Heart left ventricle (tissue), 13 donors: ENCODE results near the gene MDP1.

Experiments used
- POLR2A ChIP-seq, 2 donors: fragments of 450-650 bp; IDR thresholded peaks; one replicate each; pipeline ENCODE4 v1.6.1; 2017; ENCODE audit warnings: antibody characterized with exemption in 2 of 2, mild to moderate bottlenecking in 2 of 2, moderate library complexity in 2 of 2
- TF ChIP-seq, protein P1 (sequence below), 12 donors: fragments of 200-600 bp; sonication (generic) in 4 of 12; IDR thresholded peaks; one replicate each; pipeline versions ENCODE4 v1.5.0 to v1.8.0; 2018 to 2022; ENCODE audit warnings: antibody characterized with exemption in 12 of 12, mild to moderate bottlenecking in 5 of 12
- donor health status: ischemic (EF 13 %, LVEDD 7.1; RV severe dilation, severe dysfunction).
- donor health status: DM: no; HTN: yes; CAD: no.
- donor health status: DM: no; HTN: no; CAD: no.
- donor health status: ischemic (EF 25% LVEDD 6.9; RV normal size, moderate dysfunction).
- donor health status: ischemic (EF 25% LVEDD 5.7; RV mildly dilated, moderate dysfunction).
- donor health status: ischemic (EF 35%, LVEDD 5.7; RV mildly dilated, moderate dysfunction).
- donor health status: nonischemic (EF 11% LVEDD 7.7; RV severe dilation, severe dysfunction).
- donor health status: DM: yes; HTN: yes; CAD: no.
- donor health status: PGD.
- donor health status: ischemic (EF 29% LVEDD 5.4; RV normal size, mild dysfunction).
- donor health status: nonischemic (EF 23%, LVEDD 6.1; RV moderate dilation, normal function).

DNA sequence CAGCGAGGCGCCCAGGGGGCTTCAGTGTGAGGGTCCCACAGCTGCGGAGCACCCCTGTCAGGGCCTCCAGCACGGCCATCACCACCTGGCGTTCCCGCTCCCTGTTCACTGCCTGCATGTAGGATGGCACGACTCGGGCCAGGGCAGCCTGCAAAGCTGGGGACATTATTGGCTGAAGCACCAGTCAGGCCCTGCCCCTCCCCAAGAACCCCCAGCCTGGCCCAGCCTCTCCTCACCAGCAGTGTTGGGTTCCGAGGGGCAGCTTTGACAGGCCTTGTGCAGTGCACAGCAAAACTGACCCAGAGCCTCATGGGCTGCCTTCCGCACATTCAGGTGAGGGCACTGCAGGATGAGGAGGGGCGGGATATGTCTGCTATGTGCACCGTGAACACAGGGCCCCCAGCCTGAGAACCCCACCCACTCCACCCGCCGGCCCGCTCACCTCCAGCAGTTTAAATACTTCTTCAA is 32.8 kb downstream of the MDP1 start:
- no peak for TF ChIP-seq POLR2A (IDR thresholded peaks at IDR 0.05)
- TF ChIP-seq, protein P1, sequence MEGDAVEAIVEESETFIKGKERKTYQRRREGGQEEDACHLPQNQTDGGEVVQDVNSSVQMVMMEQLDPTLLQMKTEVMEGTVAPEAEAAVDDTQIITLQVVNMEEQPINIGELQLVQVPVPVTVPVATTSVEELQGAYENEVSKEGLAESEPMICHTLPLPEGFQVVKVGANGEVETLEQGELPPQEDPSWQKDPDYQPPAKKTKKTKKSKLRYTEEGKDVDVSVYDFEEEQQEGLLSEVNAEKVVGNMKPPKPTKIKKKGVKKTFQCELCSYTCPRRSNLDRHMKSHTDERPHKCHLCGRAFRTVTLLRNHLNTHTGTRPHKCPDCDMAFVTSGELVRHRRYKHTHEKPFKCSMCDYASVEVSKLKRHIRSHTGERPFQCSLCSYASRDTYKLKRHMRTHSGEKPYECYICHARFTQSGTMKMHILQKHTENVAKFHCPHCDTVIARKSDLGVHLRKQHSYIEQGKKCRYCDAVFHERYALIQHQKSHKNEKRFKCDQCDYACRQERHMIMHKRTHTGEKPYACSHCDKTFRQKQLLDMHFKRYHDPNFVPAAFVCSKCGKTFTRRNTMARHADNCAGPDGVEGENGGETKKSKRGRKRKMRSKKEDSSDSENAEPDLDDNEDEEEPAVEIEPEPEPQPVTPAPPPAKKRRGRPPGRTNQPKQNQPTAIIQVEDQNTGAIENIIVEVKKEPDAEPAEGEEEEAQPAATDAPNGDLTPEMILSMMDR (IDR thresholded peaks at IDR 0.05), result no peak
